Esophagus squamous epithelium (tissue), 4 donors: Measurements from ENCODE around the gene LRRC45.

Experiments used
- CTCF ChIP-seq, 6 experiments: fragments of 450-650 bp in 4 of 6; fragments of 200-600 bp in 2 of 6; sonication (generic) in 2 of 6; IDR thresholded peaks; one replicate each; pipeline ENCODE4 v1.5.1; 2016 to 2019; ENCODE audit warnings: antibody characterized with exemption in 6 of 6, mild to moderate bottlenecking in 4 of 6, moderate library complexity in 4 of 6
- POLR2A ChIP-seq, 4 donors: fragments of 450-650 bp; IDR thresholded peaks; one replicate each; pipeline ENCODE4 v1.6.1; 2017; ENCODE audit warnings: antibody characterized with exemption in 4 of 4, mild to moderate bottlenecking in 4 of 4, moderate library complexity in 3 of 4

- no peak for TF ChIP-seq CTCF (IDR thresholded peaks at IDR 0.05)
- TF ChIP-seq POLR2A (IDR thresholded peaks at IDR 0.05), result no peak
Measured at GRCh38 chr17:82017612-82018151, 5.4 kb upstream of the LRRC45 start.
